HepG2 (cell line): ENCODE measurements around the gene CD163L1.

Experiments
- CTCF ChIP-seq: sonication (generic); formaldehyde crosslinking; IDR thresholded peaks from 2 replicates; pipeline ENCODE4 v1.5.0; 2020; ENCODE audit warnings: mild to moderate bottlenecking, missing genetic modification reagents, moderate library complexity
- ERF ChIP-seq: IDR thresholded peaks from 2 replicates; pipeline ENCODE4 v1.6.1; 2018; ENCODE audit warnings: missing biosample characterization, missing genetic modification reagents
- EZH2 ChIP-seq: conservative IDR thresholded peaks from 2 replicates; pipeline ENCODE4 v1.6.1; 2012; ENCODE audit warnings: mild to moderate bottlenecking, low read depth, low read length, moderate library complexity
- FOXA1 ChIP-seq, 2 experiments: fragments of 450-650 bp in 1 of 2; sonication (generic) in 1 of 2; formaldehyde crosslinking in 1 of 2; IDR thresholded peaks; 2 replicates each; pipeline versions ENCODE4 v1.4.0 to v1.6.1; 2016 to 2020; ENCODE audit warnings: missing genetic modification reagents in 1 of 2
- FOXK2 ChIP-seq: fragments of 450-650 bp; IDR thresholded peaks from 2 replicates; pipeline ENCODE4 v1.6.1; 2016
- HCFC1 ChIP-seq: fragments of 150-350 bp; IDR thresholded peaks from 2 replicates; pipeline ENCODE4 v1.6.1; 2014; ENCODE audit warnings: low read depth, low read length
- HDAC2 ChIP-seq: sonication (generic); formaldehyde crosslinking; IDR thresholded peaks from 2 replicates; pipeline ENCODE4 v1.4.0; 2020; ENCODE audit warnings: missing genetic modification reagents
- KDM6A ChIP-seq: IDR thresholded peaks from 2 replicates; pipeline ENCODE4 v1.6.1; 2016; ENCODE audit warnings: low read depth
- MATR3 ChIP-seq: sonication (generic); formaldehyde crosslinking; IDR thresholded peaks from 2 replicates; pipeline ENCODE4 v1.4.0; 2020; ENCODE audit warnings: missing genetic modification reagents
- POLR2A ChIP-seq, 2 experiments: IDR thresholded peaks; 2 replicates each; pipeline ENCODE4 v1.6.1; 2011; ENCODE audit warnings: low read depth in 2 of 2, low read length in 2 of 2, mild to moderate bottlenecking in 1 of 2, moderate library complexity in 1 of 2; ENCODE audit not compliant: insufficient read depth in 1 of 2
- SMC3 ChIP-seq: IDR thresholded peaks from 2 replicates; pipeline ENCODE4 v1.6.1; 2011; ENCODE audit warnings: low read length, improper control_type of control experiment
- ZFP36 ChIP-seq: fragments of 150-350 bp; IDR thresholded peaks from 2 replicates; pipeline ENCODE4 v1.6.1; 2018; ENCODE audit warnings: borderline replicate concordance, low read length, low read depth; ENCODE audit not compliant: partially characterized antibody
- TF ChIP-seq, protein P1 (sequence below): sonication (generic); formaldehyde crosslinking; IDR thresholded peaks from 2 replicates; pipeline ENCODE4 v1.8.1; 2023; ENCODE audit warnings: mild to moderate bottlenecking, inconsistent platforms, moderate library complexity, missing genetic modification reagents, borderline replicate concordance

DNA sequence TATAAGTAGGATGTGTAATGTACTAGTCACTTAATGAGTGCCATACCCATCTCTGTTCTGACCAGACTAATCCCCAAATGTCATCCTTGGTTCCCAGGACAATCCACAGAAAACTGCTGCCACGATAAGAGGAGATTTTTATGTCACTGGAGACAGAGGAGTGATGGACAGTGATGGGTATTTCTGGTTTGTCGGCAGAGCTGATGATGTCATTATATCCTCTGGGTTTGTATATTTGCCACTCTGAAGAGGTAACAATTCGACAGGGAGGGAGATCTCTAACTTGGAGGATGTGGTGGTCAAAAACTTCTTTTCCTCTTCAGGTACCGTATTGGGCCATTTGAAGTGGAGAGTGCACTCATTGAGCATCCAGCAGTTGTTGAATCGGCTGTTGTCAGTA lies 119.8 kb downstream of the CD163L1 start:
- no peak for TF ChIP-seq POLR2A (IDR thresholded peaks at IDR 0.05; ENCODE audit: insufficient read depth in 1 of 2, low read depth in 2 of 2, low read length in 2 of 2)
- TF ChIP-seq HDAC2 (CRISPR knock-in tag), result no peak
- no peak for TF ChIP-seq HCFC1
- no peak for TF ChIP-seq EZH2
- TF ChIP-seq KDM6A, result no peak
- no peak for TF ChIP-seq FOXA1 (IDR thresholded peaks at IDR 0.05)
- TF ChIP-seq FOXA1 (CRISPR knock-in tag; IDR thresholded peaks at IDR 0.05), result no peak
- no peak for TF ChIP-seq ERF
- no peak for TF ChIP-seq MATR3 (CRISPR knock-in tag)
- TF ChIP-seq, protein P1, sequence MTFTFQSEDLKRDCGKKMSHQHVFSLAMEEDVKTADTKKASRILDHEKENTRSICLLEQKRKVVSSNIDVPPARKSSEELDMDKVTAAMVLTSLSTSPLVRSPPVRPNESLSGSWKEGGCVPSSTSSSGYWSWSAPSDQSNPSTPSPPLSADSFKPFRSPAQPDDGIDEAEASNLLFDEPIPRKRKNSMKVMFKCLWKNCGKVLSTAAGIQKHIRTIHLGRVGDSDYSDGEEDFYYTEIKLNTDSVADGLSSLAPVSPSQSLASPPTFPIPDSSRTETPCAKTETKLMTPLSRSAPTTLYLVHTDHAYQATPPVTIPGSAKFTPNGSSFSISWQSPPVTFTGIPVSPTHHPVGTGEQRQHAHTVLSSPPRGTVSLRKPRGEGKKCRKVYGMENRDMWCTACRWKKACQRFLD (CRISPR knock-in tag), result no peak
- TF ChIP-seq SMC3, result no peak
- TF ChIP-seq ZFP36, result no peak
- TF ChIP-seq FOXK2, result no peak
- TF ChIP-seq CTCF (CRISPR knock-in tag), result no peak
